RWPE1 (cell line): ENCODE data around the gene PITPNM3.

Source experiments
- CTCF ChIA-PET: fragments of 350-600 bp; sonication (Branson Sonifier 250); formaldehyde crosslinking; extraction: SDS; loops from one replicate; lab custom pipeline; 2021; lab: Yijun Ruan, JAX
- POLR2A ChIA-PET: fragments of 400-600 bp; formaldehyde crosslinking; extraction: SDS; loops from one replicate; lab custom pipeline; 2020; ENCODE audit warnings: antibody characterized with exemption; ENCODE audit not compliant: low non-redundant PET; lab: Yijun Ruan, JAX
- DNase-seq: peaks from one replicate; pipeline ENCODE4 v3.0.0; 2012; ENCODE audit warnings: low spot score
- H3K27ac ChIP-seq: fragments of 450-650 bp; 2 replicates; pipeline ENCODE4 v1.5.1; 2017
- CTCF ChIP-seq: fragments of 450-650 bp; conservative IDR thresholded peaks from 2 replicates; pipeline ENCODE4 v1.5.1; 2017; ENCODE audit warnings: low read depth, mild to moderate bottlenecking

Gene PITPNM3

GRCh38 chr17:6472517-6472916, 83.8 kb downstream of the PITPNM3 start:
- peak overlapping the region; percentile 81 for H3K27ac ChIP-seq
- no peak for DNase-seq
- CTCF ChIA-PET: interaction anchor here (0.5 to 3.0 kb wide), 21 partner anchors 10 to 1867 kb away, joined by 3 to 21 read pairs (median 5); no protein-coding TSS in a partner anchor
- TF ChIP-seq CTCF: no peak
- POLR2A ChIA-PET: no interaction called here

GRCh38 chr17:6471531-6472465, 84.6 kb downstream of the PITPNM3 start:
- peak; percentile 24; the same call in 1 of the 2 replicates for TF ChIP-seq CTCF
- DNase-seq: peak; percentile 80
- ChIA-PET CTCF (interaction anchor here (0.5 to 3.0 kb wide), 10 partner anchors 12 to 1341 kb away, joined by 3 to 21 read pairs (median 4); no protein-coding TSS in a partner anchor), POLR2A (no interaction called here)
- H3K27ac ChIP-seq: peak overlapping the region; percentile 81

- POLR2A ChIA-PET: no interaction called here
- no peak for TF ChIP-seq CTCF
- H3K27ac ChIP-seq: peak overlapping the region; percentile 81
- no peak for DNase-seq
- CTCF ChIA-PET: interaction anchor here (0.6 to 3.0 kb wide), 5 partner anchors 84 to 276 kb away, joined by 3 to 21 read pairs (median 3); no protein-coding TSS in a partner anchor
These were observed 85.4 kb downstream of the PITPNM3 start for GRCh38 chr17:6470751-6471521.

GRCh38 chr17:6470146-6470718, 86.1 kb downstream of the PITPNM3 start:
- CTCF ChIA-PET: no interaction called here
- TF ChIP-seq CTCF: no peak

GRCh38 chr17:6468051-6468790, 88.1 kb downstream of the PITPNM3 start:
- peak overlapping the region; percentile 81 for H3K27ac ChIP-seq
- DNase-seq: no peak
- ChIA-PET CTCF (no interaction called here), POLR2A (no interaction called here)
- no peak for TF ChIP-seq CTCF

More at GRCh38 chr17:6470146-6470718, 86.1 kb downstream of the PITPNM3 start:
- peak overlapping the region; percentile 81 for H3K27ac ChIP-seq
- POLR2A ChIA-PET: no interaction called here
- no peak for DNase-seq
